Thoracic aorta (tissue), 2 donors: ENCODE measurements around the gene ZNF268. TPM values are rescaled to one million over a fixed set of nuclear protein-coding genes. Genes with fewer than 3 reads are reported as not detected.
"Not testable (repeated sequence)": the region's sequence is repeated elsewhere in the genome, so short reads cannot be mapped to it uniquely, and the experiment has no call there.

ENCODE experiments used
- ATAC-seq: fragments of 150-250 bp; one replicate; pipeline ENCODE4 v1.8.0; 2017; ENCODE audit warnings: low read depth; ENCODE audit not compliant: insufficient number of reproducible peaks, low FRiP score
- DNase-seq: peaks from one replicate; pipeline ENCODE4 v3.0.0-alpha.2; 2020; ENCODE audit warnings: low spot score
- H3K27ac ChIP-seq, 2 donors: fragments of 200-600 bp; sonication (generic); 1 replicate in 1 of 2; 2 replicates in 1 of 2; pipeline ENCODE4 v1.5.1; 2016; ENCODE audit warnings: mild to moderate bottlenecking in 2 of 2, moderate library complexity in 2 of 2
- H3K27me3 ChIP-seq: fragments of 200-600 bp; sonication (generic); replicated peaks from 2 replicates; pipeline ENCODE4 v1.6.0; 2016; ENCODE audit warnings: mild to moderate bottlenecking; ENCODE audit not compliant: insufficient read depth
- H3K36me3 ChIP-seq: fragments of 200-600 bp; sonication (generic); one replicate; pipeline ENCODE4 v1.5.1; 2016
- H3K4me1 ChIP-seq, 2 donors: fragments of 200-600 bp; sonication (generic); 1 replicate in 1 of 2; 2 replicates in 1 of 2; pipeline versions ENCODE4 v1.5.1 to v1.6.0; 2016; ENCODE audit warnings: low read depth in 2 of 2, mild to moderate bottlenecking in 1 of 2; ENCODE audit not compliant: control insufficient read depth in 1 of 2
- H3K4me3 ChIP-seq: fragments of 200-600 bp; sonication (generic); 2 replicates; pipeline ENCODE4 v1.5.1; 2016; ENCODE audit warnings: mild to moderate bottlenecking
- H3K9me3 ChIP-seq: fragments of 200-600 bp; sonication (generic); 2 replicates; pipeline ENCODE4 v1.5.1; 2016
- CTCF ChIP-seq: fragments of 200-600 bp; sonication (generic); IDR thresholded peaks from one replicate; pipeline ENCODE4 v1.5.1; 2019; ENCODE audit warnings: antibody characterized with exemption
- total RNA-seq, 2 donors: library from RNA; depleted of rRNA; stranded (reverse); fragments of >200 nt; gene quantifications; one replicate each; pipeline versions ENCODE4 v1.1.0 to v1.2.3, GENCODE V29; 2016

The ZNF268 gene
- total RNA-seq, 2 donors from 2014 or later, result 21.3 to 25.5 TPM

DNA sequence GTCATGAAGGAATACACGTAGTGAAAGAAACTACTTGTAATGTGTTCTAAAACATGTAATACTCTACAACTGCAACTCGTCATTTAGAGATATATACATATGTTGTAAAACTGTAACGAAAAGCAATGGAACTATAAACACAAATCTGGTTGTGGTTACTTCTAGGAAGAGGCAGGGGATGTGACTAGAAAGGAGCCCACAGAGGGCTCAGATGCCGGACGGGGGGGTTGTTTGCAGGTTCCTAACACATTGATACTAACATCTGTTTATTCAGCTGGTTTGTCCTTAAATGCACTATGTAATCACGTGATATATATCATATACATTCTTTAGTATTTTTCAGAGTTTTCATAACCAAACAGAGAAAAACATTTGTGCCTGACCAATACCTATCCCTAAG is 70.4 kb downstream of the ZNF268 start:
- DNase-seq (no peak), ATAC-seq (no peak)
- no peaks in the 10 kb centered on the region for H3K4me1 ChIP-seq
- peaks cover 5% of the 10 kb centered on the region for H3K9me3 ChIP-seq
- H3K27ac ChIP-seq, result no peak overlapping the region
- H3K36me3 ChIP-seq, result no peaks in the 10 kb centered on the region
- TF ChIP-seq CTCF, result no peak
- H3K27me3 ChIP-seq, result no peaks in the 10 kb centered on the region
- no peak overlapping the region for H3K4me3 ChIP-seq

DNA sequence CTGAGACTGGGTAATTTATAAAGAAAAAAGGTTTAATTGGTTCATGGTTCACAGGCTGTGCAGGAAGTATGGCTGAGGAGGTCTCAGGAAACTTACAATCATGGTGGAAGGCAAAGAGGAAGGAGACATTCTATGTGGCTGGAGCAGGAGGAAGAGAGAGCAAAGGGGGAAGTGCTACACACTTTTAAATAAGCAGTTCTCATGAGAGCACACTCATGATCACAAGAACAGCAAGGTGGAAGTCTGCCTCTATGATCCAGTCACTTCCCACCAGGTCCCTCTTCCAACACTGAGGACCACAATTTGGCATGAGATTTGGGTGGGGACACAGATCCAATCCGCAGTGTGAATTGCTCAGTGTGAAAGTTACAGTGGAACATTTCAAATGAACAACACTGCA is 74.5 kb downstream of the ZNF268 start:
- H3K36me3 ChIP-seq, H3K9me3 ChIP-seq, H3K4me1 ChIP-seq, H3K4me3 ChIP-seq, H3K27me3 ChIP-seq, DNase-seq, ATAC-seq, H3K27ac ChIP-seq: not testable (repeated sequence)

DNA sequence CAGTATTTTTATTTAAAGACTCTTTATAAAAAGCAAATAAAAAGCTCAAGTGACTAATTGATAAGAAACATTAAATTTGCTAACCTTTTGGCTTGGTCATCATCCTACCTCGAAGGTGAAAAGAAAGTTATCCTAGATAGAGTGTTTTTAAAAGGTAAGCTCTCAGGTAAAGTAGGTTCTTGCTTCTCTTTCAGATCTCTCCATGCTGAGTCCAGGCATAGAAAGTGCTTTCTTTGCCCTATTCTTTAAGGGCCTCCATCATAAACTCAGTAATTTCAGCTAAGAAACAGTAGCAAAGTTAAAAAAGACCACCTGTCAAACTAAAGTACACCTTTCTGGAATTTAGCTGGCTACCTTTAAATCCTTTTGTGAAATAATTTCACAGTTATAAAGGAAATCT is 75.0 kb downstream of the ZNF268 start:
- DNase-seq (no peak), ATAC-seq (no peak)
- Histone ChIP-seq H3K4me1 (no peaks in the 10 kb centered on the region), H3K27ac (no peak overlapping the region), H3K9me3 (no peaks in the 10 kb centered on the region), H3K36me3 (no peaks in the 10 kb centered on the region), H3K27me3 (no peaks in the 10 kb centered on the region), H3K4me3 (no peak overlapping the region)
- no peak for TF ChIP-seq CTCF

DNA sequence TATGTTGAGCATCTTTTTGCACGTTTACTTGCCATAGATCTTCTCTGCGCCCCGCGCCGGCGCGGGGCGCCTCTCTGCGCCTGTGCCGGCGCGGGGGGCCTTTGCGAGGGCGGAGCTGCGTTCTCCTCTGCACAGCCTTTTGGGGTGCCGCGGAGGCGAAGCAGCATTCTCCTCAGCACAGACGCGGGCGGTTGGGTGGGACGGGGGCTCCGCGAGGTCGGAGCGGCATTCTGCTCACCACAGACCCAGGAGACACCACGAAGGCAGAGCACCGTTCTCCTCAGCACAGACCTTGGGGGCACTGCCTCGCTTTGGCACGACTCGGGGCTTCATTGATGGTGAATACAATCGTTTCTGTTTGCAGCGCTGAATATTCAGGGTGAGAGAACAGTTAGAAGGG is 82.9 kb downstream of the ZNF268 start:
- no peaks in the 10 kb centered on the region for H3K36me3 ChIP-seq
- no peak overlapping the region for H3K4me3 ChIP-seq
- no peak for TF ChIP-seq CTCF
- no peaks in the 10 kb centered on the region for H3K4me1 ChIP-seq
- H3K9me3 ChIP-seq, result no peaks in the 10 kb centered on the region
- no peaks in the 10 kb centered on the region for H3K27me3 ChIP-seq
- ATAC-seq (no peak), DNase-seq (no peak)
- no peak overlapping the region for H3K27ac ChIP-seq

Other genes starting within 250 kb of the ZNF268 start
- 10 to 100 TPM in 1 of 2 donors, 1 to 10 TPM in 1; 7.0 to 23.2 TPM for gene ZNF605, start 225.2 kb upstream of the ZNF268 start, total RNA-seq
- 10 to 100 TPM in 1 of 2 donors, 1 to 10 TPM in 1; 8.1 to 18.8 TPM for gene ZNF26, start 195.1 kb upstream of the ZNF268 start, total RNA-seq
- gene ZNF84, start 144.0 kb upstream of the ZNF268 start, total RNA-seq, result 10 to 100 TPM; 29.0 to 39.4 TPM
- 10 to 100 TPM in 1 of 2 donors, 1 to 10 TPM in 1; 5.0 to 16.2 TPM for gene ZNF140, start 100.6 kb upstream of the ZNF268 start, total RNA-seq
- gene ZNF891, start 51.2 kb upstream of the ZNF268 start, total RNA-seq, result 1 to 10 TPM; 4.3 to 5.4 TPM
- gene ZNF10, start 50.9 kb upstream of the ZNF268 start, total RNA-seq, result 10 to 100 TPM; 13.9 to 14.7 TPM
- not detected for gene ANHX, start 54.4 kb downstream of the ZNF268 start, total RNA-seq